SJCRH30 (cell line): ENCODE measurements around the gene TMEM38A. TPM values are rescaled to one million over a fixed set of nuclear protein-coding genes. Genes with fewer than 3 reads are reported as not detected.
A peak's percentile ranks its signal among the peaks of the same experiment; 100 is the strongest.
"Not testable (repeated sequence)": the region's sequence is repeated elsewhere in the genome, so short reads cannot be mapped to it uniquely, and the experiment has no call there.

Experiments used
- DNase-seq, 2 experiments: peaks; one replicate each; pipeline ENCODE4 v3.0.0-alpha.2; 2015 to 2020
- H3K27ac ChIP-seq: fragments of 250-450 bp; sonication (Bioruptor Pico); 2 replicates; pipeline ENCODE4 v1.5.1; 2020; ENCODE audit warnings: mild to moderate bottlenecking, moderate library complexity
- H3K27me3 ChIP-seq: fragments of 250-450 bp; sonication (Bioruptor Pico); 2 replicates; pipeline ENCODE4 v1.5.1; 2020; ENCODE audit warnings: mild to moderate bottlenecking, moderate library complexity
- H3K36me3 ChIP-seq: fragments of 250-450 bp; sonication (Bioruptor Pico); 2 replicates; pipeline ENCODE4 v1.5.1; 2020; ENCODE audit warnings: mild to moderate bottlenecking, moderate library complexity
- H3K4me1 ChIP-seq: fragments of 250-450 bp; sonication (Bioruptor Pico); 2 replicates; pipeline ENCODE4 v1.5.1; 2020; ENCODE audit warnings: mild to moderate bottlenecking, moderate library complexity
- H3K4me3 ChIP-seq: fragments of 250-450 bp; sonication (Bioruptor Pico); 2 replicates; pipeline ENCODE4 v1.5.1; 2020; ENCODE audit warnings: mild to moderate bottlenecking, moderate library complexity
- H3K9me3 ChIP-seq: fragments of 250-450 bp; sonication (Bioruptor Pico); replicated peaks from 2 replicates; pipeline ENCODE4 v1.5.1; 2020; ENCODE audit warnings: mild to moderate bottlenecking, moderate library complexity
- total RNA-seq: library from RNA; depleted of rRNA; stranded (reverse); fragments of >200 nt; shearing (Covaris generic); gene quantifications from 2 replicates; pipeline ENCODE4 v1.2.3, GENCODE V29; 2014

TMEM38A gene
- total RNA-seq, 1 experiment from 2014 or later: 12.1 TPM

- Histone ChIP-seq H3K9me3 (no peaks in the 10 kb centered on the region), H3K36me3 (peaks cover 22% of the 10 kb centered on the region), H3K27ac (peak overlapping the region; percentile 41; the same call in 1 of the 2 replicates)
Measured at GRCh38 chr19:16626796-16627192, 34.1 kb upstream of the TMEM38A start.

GRCh38 chr19:16627193-16627927 is 33.6 kb upstream of the TMEM38A start:
- Histone ChIP-seq H3K27ac (peak overlapping the region; percentile 41), H3K36me3 (peaks cover 25% of the 10 kb centered on the region), H3K9me3 (no peaks in the 10 kb centered on the region), H3K4me1 (peaks cover 7% of the 10 kb centered on the region), H3K27me3 (no peaks in the 10 kb centered on the region), H3K4me3 (peak overlapping the region; percentile 93)
- peak; percentile 31 to 34 for DNase-seq

More at GRCh38 chr19:16626796-16627192, 34.1 kb upstream of the TMEM38A start:
- H3K27me3 ChIP-seq: no peaks in the 10 kb centered on the region
- peak overlapping the region; percentile 93 for H3K4me3 ChIP-seq
- peaks cover 7% of the 10 kb centered on the region for H3K4me1 ChIP-seq
- no peak for DNase-seq

GRCh38 chr19:16627928-16628182 is 33.1 kb upstream of the TMEM38A start:
- peak overlapping the region; percentile 41; the same call in 1 of the 2 replicates for H3K27ac ChIP-seq
- H3K4me3 ChIP-seq: peak overlapping the region; percentile 93

GRCh38 chr19:16628183-16628983 is 32.6 kb upstream of the TMEM38A start, which contains the start of gene MED26:
TSS of gene MED26 (minus strand) at chr19:16628204. CDS start at chr19:16627943, 261 bp downstream.
- Histone ChIP-seq H3K27ac (peak within 1 kb of the TSS; percentile 99), H3K9me3 (no peaks in the 10 kb centered on the region), H3K27me3 (no peaks in the 10 kb centered on the region), H3K4me3 (peak within 1 kb of the TSS; percentile 93), H3K36me3 (peaks cover 27% of the 10 kb centered on the region), H3K4me1 (peaks cover 7% of the 10 kb centered on the region)
- DNase-seq: peak; percentile 98

More at GRCh38 chr19:16627928-16628182, 33.1 kb upstream of the TMEM38A start:
- Histone ChIP-seq H3K36me3 (peaks cover 28% of the 10 kb centered on the region), H3K9me3 (no peaks in the 10 kb centered on the region), H3K27me3 (no peaks in the 10 kb centered on the region), H3K4me1 (peaks cover 7% of the 10 kb centered on the region)
- DNase-seq: no peak

- no peaks in the 10 kb centered on the region for H3K27me3 ChIP-seq
- peak overlapping the region; percentile 99 for H3K27ac ChIP-seq
- DNase-seq: peak; percentile 83 to 92
- peaks cover 7% of the 10 kb centered on the region for H3K4me1 ChIP-seq
- no peaks in the 10 kb centered on the region for H3K9me3 ChIP-seq
- H3K4me3 ChIP-seq: peak overlapping the region; percentile 93
- H3K36me3 ChIP-seq: peaks cover 33% of the 10 kb centered on the region
Measured at GRCh38 chr19:16628984-16629691, 31.8 kb upstream of the TMEM38A start.

- no peak for DNase-seq
- Histone ChIP-seq H3K4me3 (no peak overlapping the region), H3K36me3 (peaks cover 37% of the 10 kb centered on the region), H3K9me3 (no peaks in the 10 kb centered on the region), H3K4me1 (peaks cover 9% of the 10 kb centered on the region), H3K27me3 (no peaks in the 10 kb centered on the region), H3K27ac (no peak overlapping the region)
Measured at GRCh38 chr19:16631465-16631864, 29.5 kb upstream of the TMEM38A start.

- peaks cover 11% of the 10 kb centered on the region for H3K4me1 ChIP-seq
- peaks cover 58% of the 10 kb centered on the region for H3K36me3 ChIP-seq
- H3K9me3 ChIP-seq: no peaks in the 10 kb centered on the region
- no peaks in the 10 kb centered on the region for H3K27me3 ChIP-seq
- no peak overlapping the region for H3K4me3 ChIP-seq
- peak overlapping the region; percentile 91 for H3K27ac ChIP-seq
- peak; percentile 96 to 99 for DNase-seq
Measured at GRCh38 chr19:16637535-16637934, 23.4 kb upstream of the TMEM38A start.

- Histone ChIP-seq H3K9me3 (no peaks in the 10 kb centered on the region), H3K4me1 (peaks cover 11% of the 10 kb centered on the region), H3K27ac (peak overlapping the region; percentile 91; the same call in 1 of the 2 replicates), H3K36me3 (peaks cover 60% of the 10 kb centered on the region), H3K4me3 (no peak overlapping the region), H3K27me3 (no peaks in the 10 kb centered on the region)
- DNase-seq: no peak
Measured at GRCh38 chr19:16638666-16639065, 22.3 kb upstream of the TMEM38A start.

GRCh38 chr19:16640951-16641350 is 20.0 kb upstream of the TMEM38A start:
- peaks cover 11% of the 10 kb centered on the region for H3K4me1 ChIP-seq
- H3K9me3 ChIP-seq: no peaks in the 10 kb centered on the region
- peaks cover 64% of the 10 kb centered on the region for H3K36me3 ChIP-seq
- H3K27ac ChIP-seq: no peak overlapping the region
- no peaks in the 10 kb centered on the region for H3K27me3 ChIP-seq
- no peak overlapping the region for H3K4me3 ChIP-seq
- no peak for DNase-seq

- H3K27me3 ChIP-seq: no peaks in the 10 kb centered on the region
- H3K4me1 ChIP-seq: peaks cover 6% of the 10 kb centered on the region
- H3K36me3 ChIP-seq: peaks cover 67% of the 10 kb centered on the region
- H3K9me3 ChIP-seq: no peaks in the 10 kb centered on the region
- no peak overlapping the region for H3K4me3 ChIP-seq
- DNase-seq: no peak
- no peak overlapping the region for H3K27ac ChIP-seq
Measured at GRCh38 chr19:16641695-16642094, 19.2 kb upstream of the TMEM38A start.

GRCh38 chr19:16645140-16645539 is 15.8 kb upstream of the TMEM38A start:
- Histone ChIP-seq H3K27me3 (no peaks in the 10 kb centered on the region), H3K4me1 (no peaks in the 10 kb centered on the region), H3K4me3 (no peak overlapping the region), H3K27ac (no peak overlapping the region), H3K36me3 (peaks cover 67% of the 10 kb centered on the region), H3K9me3 (no peaks in the 10 kb centered on the region)
- no peak for DNase-seq

GRCh38 chr19:16649734-16650133 is 11.2 kb upstream of the TMEM38A start:
- no peak for DNase-seq
- H3K9me3 ChIP-seq: no peaks in the 10 kb centered on the region
- H3K4me3 ChIP-seq: no peak overlapping the region
- H3K36me3 ChIP-seq: peaks cover 72% of the 10 kb centered on the region
- no peaks in the 10 kb centered on the region for H3K27me3 ChIP-seq
- H3K27ac ChIP-seq: no peak overlapping the region
- H3K4me1 ChIP-seq: no peaks in the 10 kb centered on the region

- no peak overlapping the region for H3K27ac ChIP-seq
- no peaks in the 10 kb centered on the region for H3K9me3 ChIP-seq
- no peak overlapping the region for H3K4me3 ChIP-seq
- H3K27me3 ChIP-seq: no peaks in the 10 kb centered on the region
- no peak for DNase-seq
- H3K36me3 ChIP-seq: peaks cover 70% of the 10 kb centered on the region
- H3K4me1 ChIP-seq: no peaks in the 10 kb centered on the region
Measured at GRCh38 chr19:16650821-16651220, 10.1 kb upstream of the TMEM38A start.

- not testable (repeated sequence) for H3K4me1 ChIP-seq, H3K27ac ChIP-seq, H3K9me3 ChIP-seq, H3K27me3 ChIP-seq, DNase-seq, H3K4me3 ChIP-seq
- H3K36me3 ChIP-seq: peaks cover 65% of the 10 kb centered on the region
Measured at GRCh38 chr19:16651421-16652188, 9.3 kb upstream of the TMEM38A start.
